ENCODE measurements around the gene TLE1. TPM values are rescaled to one million over a fixed set of nuclear protein-coding genes. Genes with fewer than 3 reads are reported as not detected.

The TLE1 gene
- total RNA-seq, 4 donors from 2014 or later, result 52.3 to 125 (median 76.8) TPM

- H3K36me3 ChIP-seq, result peaks cover 5 to 46% (median 13%) of the 10 kb centered on the region in 4 donors
- DNase-seq (ENCODE audit: extremely low spot score), result no peak
- no peaks in the 10 kb centered on the region for H3K27me3 ChIP-seq
- H3K27ac ChIP-seq (replicated peaks in 1 of 4), result no peak overlapping the region
- H3K4me3 ChIP-seq, result no peak overlapping the region
- 77% methylated on average over 9 of the region's 9 CpGs for WGBS
- H3K4me1 ChIP-seq, result peaks cover 18 to 78% (median 63%) of the 10 kb centered on the region in 4 donors
- TF ChIP-seq, protein P1, sequence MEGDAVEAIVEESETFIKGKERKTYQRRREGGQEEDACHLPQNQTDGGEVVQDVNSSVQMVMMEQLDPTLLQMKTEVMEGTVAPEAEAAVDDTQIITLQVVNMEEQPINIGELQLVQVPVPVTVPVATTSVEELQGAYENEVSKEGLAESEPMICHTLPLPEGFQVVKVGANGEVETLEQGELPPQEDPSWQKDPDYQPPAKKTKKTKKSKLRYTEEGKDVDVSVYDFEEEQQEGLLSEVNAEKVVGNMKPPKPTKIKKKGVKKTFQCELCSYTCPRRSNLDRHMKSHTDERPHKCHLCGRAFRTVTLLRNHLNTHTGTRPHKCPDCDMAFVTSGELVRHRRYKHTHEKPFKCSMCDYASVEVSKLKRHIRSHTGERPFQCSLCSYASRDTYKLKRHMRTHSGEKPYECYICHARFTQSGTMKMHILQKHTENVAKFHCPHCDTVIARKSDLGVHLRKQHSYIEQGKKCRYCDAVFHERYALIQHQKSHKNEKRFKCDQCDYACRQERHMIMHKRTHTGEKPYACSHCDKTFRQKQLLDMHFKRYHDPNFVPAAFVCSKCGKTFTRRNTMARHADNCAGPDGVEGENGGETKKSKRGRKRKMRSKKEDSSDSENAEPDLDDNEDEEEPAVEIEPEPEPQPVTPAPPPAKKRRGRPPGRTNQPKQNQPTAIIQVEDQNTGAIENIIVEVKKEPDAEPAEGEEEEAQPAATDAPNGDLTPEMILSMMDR (IDR thresholded peaks at IDR 0.05), result no peak
- TF ChIP-seq POLR2AphosphoS5 (IDR thresholded peaks at IDR 0.05), result no peak
- no peak for TF ChIP-seq EP300 (IDR thresholded peaks at IDR 0.05)
- no peak for TF ChIP-seq POLR2A (IDR thresholded peaks at IDR 0.05; ENCODE audit: low read depth)
- intact Hi-C loops (cut with DNase I), result loop anchor here (10.0 kb wide), 1 partner anchor 285 kb away; no protein-coding TSS in a partner anchor
- no peaks in the 10 kb centered on the region for H3K9me3 ChIP-seq
These were observed 9.3 kb downstream of the TLE1 start for GRCh38 chr9:81680006-81680405.

DNA sequence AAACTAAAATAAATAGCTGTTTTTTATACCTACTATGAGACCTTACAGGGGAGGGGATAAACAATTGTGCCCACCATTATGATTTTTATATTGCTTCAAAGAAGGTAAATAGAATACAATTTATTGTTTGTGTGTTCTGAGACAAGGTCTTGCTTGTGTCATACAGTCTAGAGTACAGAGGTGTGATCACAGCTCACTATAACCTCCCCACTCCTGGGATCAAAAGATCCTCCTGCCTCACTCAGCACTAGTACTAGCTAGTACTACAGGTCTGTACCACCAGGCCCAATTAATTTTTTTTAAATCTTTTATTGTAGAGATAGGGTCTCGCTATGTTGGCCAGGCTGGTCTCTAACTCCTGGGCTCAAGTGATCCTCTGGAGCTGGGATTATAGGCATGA lies 11.3 kb downstream of the TLE1 start:
- Histone ChIP-seq H3K27ac (replicated peaks in 1 of 4) (no peak overlapping the region), H3K9me3 (no peaks in the 10 kb centered on the region), H3K4me3 (no peak overlapping the region), H3K4me1 (peaks cover 13 to 70% (median 46%) of the 10 kb centered on the region in 4 donors), H3K27me3 (no peaks in the 10 kb centered on the region), H3K36me3 (peaks cover 5 to 46% (median 11%) of the 10 kb centered on the region in 4 donors)
- DNase-seq (ENCODE audit: extremely low spot score), result no peak
- intact Hi-C loops (cut with DNase I), result no loop called here
- 100% methylated on average over 1 of the region's 1 CpG for whole genome bisulfite sequencing
- no peak for TF ChIP-seq POLR2A (IDR thresholded peaks at IDR 0.05; ENCODE audit: low read depth)
- TF ChIP-seq POLR2AphosphoS5 (IDR thresholded peaks at IDR 0.05), result no peak
- TF ChIP-seq, protein P1 (IDR thresholded peaks at IDR 0.05), result no peak
- TF ChIP-seq EP300 (IDR thresholded peaks at IDR 0.05), result no peak

DNA sequence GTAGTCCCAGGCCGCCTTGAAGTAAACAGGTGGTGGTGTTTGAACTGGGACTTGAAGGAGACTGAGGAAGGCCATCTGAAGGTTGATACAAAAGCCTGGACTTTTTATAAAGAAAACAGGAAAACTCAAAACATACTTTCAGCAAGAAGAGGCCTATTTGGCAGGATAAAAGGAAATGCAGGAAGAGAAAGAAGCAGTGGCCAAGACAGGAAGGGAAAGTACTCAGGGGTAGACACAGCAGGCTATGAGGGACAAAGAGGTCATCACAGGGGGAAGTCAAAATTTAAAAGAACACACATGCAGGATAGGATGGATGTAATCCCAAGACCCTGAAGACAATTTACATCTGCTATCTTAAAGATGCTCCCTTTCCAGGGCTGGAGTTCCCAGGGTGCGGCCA lies 13.0 kb downstream of the TLE1 start:
- Histone ChIP-seq H3K9me3 (no peaks in the 10 kb centered on the region), H3K27me3 (no peaks in the 10 kb centered on the region), H3K27ac (replicated peaks in 1 of 4) (no peak overlapping the region), H3K4me1 (peaks cover 16 to 68% (median 49%) of the 10 kb centered on the region in 4 donors), H3K4me3 (no peak overlapping the region), H3K36me3 (peaks cover 0 to 36% (median 7%) of the 10 kb centered on the region in 4 donors)
- intact Hi-C loops (cut with DNase I), result no loop called here
- WGBS, result 94% methylated on average over 2 of the region's 2 CpGs
- TF ChIP-seq EP300 (IDR thresholded peaks at IDR 0.05) (no peak), POLR2A (IDR thresholded peaks at IDR 0.05; ENCODE audit: low read depth) (no peak), POLR2AphosphoS5 (IDR thresholded peaks at IDR 0.05) (no peak)
- TF ChIP-seq, protein P1 (IDR thresholded peaks at IDR 0.05), result no peak
- DNase-seq (ENCODE audit: extremely low spot score), result no peak

DNA sequence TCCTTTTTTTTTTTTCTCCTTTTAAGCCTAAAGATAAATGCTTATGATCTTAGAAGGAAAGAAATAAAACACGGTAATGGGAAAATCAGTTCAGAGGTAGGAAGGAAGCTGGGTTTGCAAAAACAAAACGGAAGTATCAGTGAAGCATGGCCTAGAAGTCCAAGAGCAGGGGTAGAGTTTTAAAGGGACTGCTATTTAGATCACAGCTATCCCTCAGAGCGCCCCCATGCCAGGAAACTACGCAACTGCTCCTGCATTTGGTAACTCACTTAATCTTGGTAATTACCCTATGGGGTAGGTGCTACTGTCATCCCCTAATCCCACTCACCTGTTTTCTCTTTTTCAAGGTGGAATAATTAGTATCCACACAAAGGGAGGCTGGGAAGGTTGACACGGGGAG lies 16.0 kb downstream of the TLE1 start:
- H3K27ac ChIP-seq (replicated peaks in 1 of 4), result no peak overlapping the region
- no peak for TF ChIP-seq POLR2AphosphoS5 (IDR thresholded peaks at IDR 0.05)
- no peak for TF ChIP-seq POLR2A (IDR thresholded peaks at IDR 0.05; ENCODE audit: low read depth)
- TF ChIP-seq, protein P1 (IDR thresholded peaks at IDR 0.05), result no peak
- no peak for TF ChIP-seq EP300 (IDR thresholded peaks at IDR 0.05)
- no peak overlapping the region for H3K4me3 ChIP-seq
- H3K4me1 ChIP-seq, result peaks cover 38 to 81% (median 60%) of the 10 kb centered on the region in 4 donors
- H3K9me3 ChIP-seq, result no peaks in the 10 kb centered on the region
- no peak for DNase-seq (ENCODE audit: extremely low spot score)
- H3K27me3 ChIP-seq, result no peaks in the 10 kb centered on the region
- H3K36me3 ChIP-seq, result peaks cover 0 to 20% (median 1%) of the 10 kb centered on the region in 4 donors
- intact Hi-C loops (cut with DNase I), result loop anchor here (5.0 kb wide), 1 partner anchor 41 kb away; no protein-coding TSS in a partner anchor
- 74% methylated on average over 5 of the region's 5 CpGs for WGBS

DNA sequence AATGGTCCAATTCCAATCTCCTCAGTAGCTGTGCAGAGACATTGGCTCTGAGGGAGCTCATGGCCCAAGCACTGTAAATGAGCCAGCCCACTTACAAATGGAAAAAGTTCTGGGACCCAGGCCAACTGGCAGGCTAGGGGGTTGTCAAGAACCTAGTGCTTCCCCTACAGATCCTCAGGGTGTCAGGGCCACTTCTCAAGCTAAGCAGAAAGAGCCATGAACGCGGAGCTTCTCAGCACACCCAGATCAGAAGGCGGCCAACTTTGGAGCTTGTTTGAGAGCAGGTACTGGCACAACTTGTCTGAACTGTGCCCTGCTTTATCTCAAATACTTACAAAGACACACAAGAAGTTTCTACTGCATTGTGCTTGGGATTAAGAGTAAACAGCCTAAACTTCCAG lies 17.5 kb downstream of the TLE1 start:
- 59% methylated on average over 3 of the region's 3 CpGs for WGBS
- Histone ChIP-seq H3K4me3 (no peak overlapping the region), H3K27me3 (no peaks in the 10 kb centered on the region), H3K27ac (replicated peaks in 1 of 4) (peak overlapping the region; percentile 69 to 73 (median 71)), H3K9me3 (no peaks in the 10 kb centered on the region), H3K4me1 (peaks cover 38 to 83% (median 71%) of the 10 kb centered on the region in 4 donors), H3K36me3 (peaks cover 0 to 11% (median 1%) of the 10 kb centered on the region in 4 donors)
- intact Hi-C loops (cut with DNase I), result loop anchor here (5.0 kb wide), 1 partner anchor 40 kb away; no protein-coding TSS in a partner anchor
- peak; percentile 97 for DNase-seq (ENCODE audit: extremely low spot score)
- TF ChIP-seq POLR2AphosphoS5 (IDR thresholded peaks at IDR 0.05) (peak; percentile 76 to 84), POLR2A (IDR thresholded peaks at IDR 0.05; ENCODE audit: low read depth) (no peak), EP300 (IDR thresholded peaks at IDR 0.05) (no peak)
- TF ChIP-seq, protein P1 (IDR thresholded peaks at IDR 0.05), result no peak
